ENCODE data around the gene CNTROB. TPM values are rescaled to one million over a fixed set of nuclear protein-coding genes. Genes with fewer than 3 reads are reported as not detected.

The CNTROB gene
- total RNA-seq, 4 donors from 2014 or later = 22.7 to 62.1 (median 31.6) TPM

- 1% methylated on average over 90 of the region's 100 CpGs; no CpG with 5 or more reads in 1 of the 2 donors for WGBS, 2 donors (ENCODE audit: low coverage in 1 of 2)
- Histone ChIP-seq H3K27ac (peak within 1 kb of the TSS; percentile 86 to 97 (median 92)), H3K4me1 (peaks cover 6 to 27% (median 20%) of the 10 kb centered on the region in 4 donors), H3K36me3 (peaks cover 0 to 3% (median 0%) of the 10 kb centered on the region in 4 donors), H3K4me3 (peak within 1 kb of the TSS; percentile 35 to 61 (median 48)), H3K27me3 (no peaks in the 10 kb centered on the region), H3K9me3 (no peaks in the 10 kb centered on the region)
- DNase-seq = peak; percentile 94
- TF ChIP-seq EP300 (IDR thresholded peaks at IDR 0.05; ENCODE audit: low read depth) = no peak
- TF ChIP-seq POLR2A (IDR thresholded peaks at IDR 0.05) = peak; percentile 20
- TF ChIP-seq, protein P1, sequence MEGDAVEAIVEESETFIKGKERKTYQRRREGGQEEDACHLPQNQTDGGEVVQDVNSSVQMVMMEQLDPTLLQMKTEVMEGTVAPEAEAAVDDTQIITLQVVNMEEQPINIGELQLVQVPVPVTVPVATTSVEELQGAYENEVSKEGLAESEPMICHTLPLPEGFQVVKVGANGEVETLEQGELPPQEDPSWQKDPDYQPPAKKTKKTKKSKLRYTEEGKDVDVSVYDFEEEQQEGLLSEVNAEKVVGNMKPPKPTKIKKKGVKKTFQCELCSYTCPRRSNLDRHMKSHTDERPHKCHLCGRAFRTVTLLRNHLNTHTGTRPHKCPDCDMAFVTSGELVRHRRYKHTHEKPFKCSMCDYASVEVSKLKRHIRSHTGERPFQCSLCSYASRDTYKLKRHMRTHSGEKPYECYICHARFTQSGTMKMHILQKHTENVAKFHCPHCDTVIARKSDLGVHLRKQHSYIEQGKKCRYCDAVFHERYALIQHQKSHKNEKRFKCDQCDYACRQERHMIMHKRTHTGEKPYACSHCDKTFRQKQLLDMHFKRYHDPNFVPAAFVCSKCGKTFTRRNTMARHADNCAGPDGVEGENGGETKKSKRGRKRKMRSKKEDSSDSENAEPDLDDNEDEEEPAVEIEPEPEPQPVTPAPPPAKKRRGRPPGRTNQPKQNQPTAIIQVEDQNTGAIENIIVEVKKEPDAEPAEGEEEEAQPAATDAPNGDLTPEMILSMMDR (IDR thresholded peaks at IDR 0.05) = no peak
- TF ChIP-seq POLR2AphosphoS5 (IDR thresholded peaks at IDR 0.05) = peak in 2 of 3 donors; percentile 37 to 69
- in situ Hi-C loops (cut with MboI; ENCODE audit: low pct_ligation_motif_present in 1 of 4, low pct_unique_long_range_greater_than_20kb in 1 of 4, low sequenced_read_pairs in 3 of 4) = no loop called here
- intact Hi-C loops (cut with DNase I; ENCODE audit: low total_unique reads) = no loop called here
Observed at GRCh38 chr17:7915611-7916384, 16.2 kb upstream of the CNTROB start, which contains the start of gene RNF227. RNF227 (minus strand) TSS chr17:7916289; CDS start chr17:7916195, 94 bp downstream.

DNA sequence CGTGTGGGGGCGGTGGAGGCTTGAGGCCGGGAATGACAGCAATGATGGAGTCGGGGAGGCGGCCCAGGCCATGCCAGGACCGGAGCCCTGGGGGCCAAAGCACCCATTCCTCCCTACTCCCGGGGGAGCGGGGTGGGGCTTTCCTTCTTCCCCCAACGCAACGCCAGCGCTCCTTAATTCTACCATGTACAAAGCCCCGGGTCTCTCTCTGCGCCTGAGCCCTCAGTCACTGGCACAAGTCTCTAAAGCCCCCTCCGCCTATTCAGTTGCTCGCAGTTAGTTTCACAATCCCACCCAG, 15.7 kb upstream of the CNTROB start:
- H3K4me3 ChIP-seq = peak overlapping the region; percentile 35 to 61 (median 48)
- no peaks in the 10 kb centered on the region for H3K9me3 ChIP-seq
- H3K27ac ChIP-seq = peak overlapping the region; percentile 86 to 97 (median 92)
- DNase-seq = no peak
- in situ Hi-C loops (cut with MboI; ENCODE audit: low pct_ligation_motif_present in 1 of 4, low pct_unique_long_range_greater_than_20kb in 1 of 4, low sequenced_read_pairs in 3 of 4) (no loop called here), intact Hi-C loops (cut with DNase I; ENCODE audit: low total_unique reads) (no loop called here)
- WGBS, 2 donors (ENCODE audit: low coverage in 1 of 2) = 50% methylated on average over 14 of the region's 15 CpGs; no CpG with 5 or more reads in 1 of the 2 donors
- H3K4me1 ChIP-seq = peaks cover 6 to 27% (median 20%) of the 10 kb centered on the region in 4 donors
- H3K36me3 ChIP-seq = no peaks in the 10 kb centered on the region
- no peaks in the 10 kb centered on the region for H3K27me3 ChIP-seq
- TF ChIP-seq POLR2A (IDR thresholded peaks at IDR 0.05) (no peak), EP300 (IDR thresholded peaks at IDR 0.05; ENCODE audit: low read depth) (no peak), POLR2AphosphoS5 (IDR thresholded peaks at IDR 0.05) (no peak)
- TF ChIP-seq, protein P1 (IDR thresholded peaks at IDR 0.05) = no peak

GRCh38 chr17:7916808-7917207, 15.2 kb upstream of the CNTROB start:
- no peak for TF ChIP-seq POLR2A (IDR thresholded peaks at IDR 0.05)
- TF ChIP-seq POLR2AphosphoS5 (IDR thresholded peaks at IDR 0.05) = no peak
- TF ChIP-seq, protein P1 (IDR thresholded peaks at IDR 0.05) = no peak
- no peak for TF ChIP-seq EP300 (IDR thresholded peaks at IDR 0.05; ENCODE audit: low read depth)
- intact Hi-C loops (cut with DNase I; ENCODE audit: low total_unique reads) (no loop called here), in situ Hi-C loops (cut with MboI; ENCODE audit: low pct_ligation_motif_present in 1 of 4, low pct_unique_long_range_greater_than_20kb in 1 of 4, low sequenced_read_pairs in 3 of 4) (no loop called here)
- H3K27ac ChIP-seq = peak overlapping the region; percentile 86 to 97 (median 92)
- DNase-seq = no peak
- 90 to 94% methylated on average over 2 of the region's 2 CpGs for WGBS, 2 donors (ENCODE audit: low coverage in 1 of 2)
- no peaks in the 10 kb centered on the region for H3K27me3 ChIP-seq
- H3K9me3 ChIP-seq = no peaks in the 10 kb centered on the region
- H3K4me1 ChIP-seq = peaks cover 6 to 27% (median 20%) of the 10 kb centered on the region in 4 donors
- H3K4me3 ChIP-seq = peak overlapping the region in 1 of 4 donors; percentile 51
- no peaks in the 10 kb centered on the region for H3K36me3 ChIP-seq

GRCh38 chr17:7922269-7922844, 9.6 kb upstream of the CNTROB start:
- Histone ChIP-seq H3K4me1 (peaks cover 2 to 12% (median 8%) of the 10 kb centered on the region in 4 donors), H3K9me3 (no peaks in the 10 kb centered on the region), H3K36me3 (no peaks in the 10 kb centered on the region), H3K27ac (peak overlapping the region; percentile 53 to 75 (median 57)), H3K27me3 (no peaks in the 10 kb centered on the region), H3K4me3 (peak overlapping the region in 3 of 4 donors; percentile 28 to 42 (median 37))
- intact Hi-C loops (cut with DNase I; ENCODE audit: low total_unique reads) = loop anchor here (10.0 kb wide), 1 partner anchor 58 kb away; no protein-coding TSS in a partner anchor
- TF ChIP-seq POLR2A (IDR thresholded peaks at IDR 0.05) = no peak
- TF ChIP-seq, protein P1 (IDR thresholded peaks at IDR 0.05) = peak in 1 of 5 experiments; percentile 16
- WGBS, 2 donors (ENCODE audit: low coverage in 1 of 2) = 0 to 39% methylated on average over 3 to 16 of the region's 16 CpGs
- in situ Hi-C loops (cut with MboI; ENCODE audit: low pct_ligation_motif_present in 1 of 4, low pct_unique_long_range_greater_than_20kb in 1 of 4, low sequenced_read_pairs in 3 of 4) = loop anchor here in 1 of 4 donors (10.0 kb wide), 1 partner anchor 62 kb away; no protein-coding TSS in a partner anchor
- no peak for DNase-seq

Measured in transverse colon (tissue), 4 donors.